Nucleus accumbens (tissue), 56 donors: ENCODE measurements around the gene SERPINC1.
"Not testable (repeated sequence)": the region's sequence is repeated elsewhere in the genome, so short reads cannot be mapped to it uniquely, and the experiment has no call there.

ENCODE experiments used
- DNase-seq, 56 donors: peaks; one replicate each; lab custom pipeline; 2025; lab: John Stamatoyannopoulos, UW

The SERPINC1 gene

GRCh38 chr1:173894189-173894588, 22.9 kb downstream of the SERPINC1 start:
- no peak for DNase-seq

- no peak for DNase-seq
Measured at GRCh38 chr1:173893611-173894010, 23.5 kb downstream of the SERPINC1 start.

GRCh38 chr1:173889885-173890284, 27.2 kb downstream of the SERPINC1 start:
- no peak for DNase-seq

GRCh38 chr1:173888749-173889148, 28.4 kb downstream of the SERPINC1 start:
- DNase-seq, result no peak

GRCh38 chr1:173887627-173888026, 29.5 kb downstream of the SERPINC1 start:
- no peak for DNase-seq

GRCh38 chr1:173886746-173887611, 30.1 kb downstream of the SERPINC1 start:
- DNase-seq, result no peak

GRCh38 chr1:173884701-173885100, 32.4 kb downstream of the SERPINC1 start:
- DNase-seq, result no peak

GRCh38 chr1:173881117-173881516, 36.0 kb downstream of the SERPINC1 start:
- not testable (repeated sequence) for DNase-seq

GRCh38 chr1:173878251-173878650, 38.9 kb downstream of the SERPINC1 start:
- DNase-seq, result no peak

- no peak for DNase-seq
Measured at GRCh38 chr1:173876732-173877131, 40.4 kb downstream of the SERPINC1 start.

- no peak for DNase-seq
Measured at GRCh38 chr1:173871500-173871899, 45.6 kb downstream of the SERPINC1 start.

GRCh38 chr1:173871091-173871490, 46.0 kb downstream of the SERPINC1 start:
- DNase-seq, result no peak

- DNase-seq, result peak in 44 of 56 donors; percentile 1 to 58 (median 19)
Measured at GRCh38 chr1:173870252-173871075, 46.7 kb downstream of the SERPINC1 start.

GRCh38 chr1:173869021-173869359, 48.1 kb downstream of the SERPINC1 start:
- no peak for DNase-seq

GRCh38 chr1:173868266-173869020, 48.7 kb downstream of the SERPINC1 start, which contains the start of gene ZBTB37:
TSS of gene ZBTB37 (plus strand) at chr1:173868380. CDS start at chr1:173870226, 1,846 bp downstream.
- DNase-seq, result peak in 33 of 56 donors; percentile 39 to 90 (median 80)

- DNase-seq, result peak; percentile 68 to 99 (median 98)
Measured at GRCh38 chr1:173867753-173868265, 49.3 kb downstream of the SERPINC1 start, which contains the start of gene GAS5. TSS of gene GAS5 (minus strand) at chr1:173867989.

- peak in 9 of 56 donors; percentile 5 to 81 (median 54) for DNase-seq
Measured at GRCh38 chr1:173867141-173867752, 49.9 kb downstream of the SERPINC1 start.

- no peak for DNase-seq
Measured at GRCh38 chr1:173866413-173867115, 50.6 kb downstream of the SERPINC1 start.

GRCh38 chr1:173865468-173866164, 51.5 kb downstream of the SERPINC1 start:
- DNase-seq, result no peak
